Common myeloid progenitor, CD34-positive (primary cell): ENCODE measurements around the gene ARF3.

Experiments
- CTCF ChIA-PET: fragments of 350-600 bp; sonication (Branson Sonifier 250); formaldehyde crosslinking; loops from one replicate; lab custom pipeline; 2021; ENCODE audit warnings: antibody characterized with exemption; lab: Charles Lee
- POLR2A ChIA-PET: fragments of 350-600 bp; sonication (Branson Sonifier 250); formaldehyde crosslinking; loops from one replicate; lab custom pipeline; 2021; ENCODE audit warnings: antibody characterized with exemption; lab: Charles Lee
- DNase-seq, 3 donors: peaks; one replicate each; pipeline versions ENCODE4 v3.0.0 to v3.0.0-alpha.2; 2013
- H3K27ac ChIP-seq, 2 experiments: 1 replicate in 1 of 2; 2 replicates in 1 of 2; pipeline ENCODE4 v1.7.0; 2013; ENCODE audit warnings: inconsistent platforms in 2 of 2, low read length in 2 of 2, mild to moderate bottlenecking in 2 of 2, low read depth in 1 of 2, moderate library complexity in 1 of 2; ENCODE audit not compliant: severe bottlenecking in 2 of 2, insufficient read depth in 1 of 2, poor library complexity in 1 of 2
- H3K27me3 ChIP-seq, 5 experiments: replicated peaks in 2 of 5; 1 replicate in 3 of 5; 2 replicates in 2 of 5; pipeline versions ENCODE4 v1.6.1 to v1.7.0; 2013; ENCODE audit warnings: low read length in 4 of 5, mild to moderate bottlenecking in 2 of 5, moderate library complexity in 2 of 5, inconsistent platforms in 1 of 5; ENCODE audit not compliant: insufficient read depth in 5 of 5, control insufficient read depth in 4 of 5
- H3K36me3 ChIP-seq, 4 experiments: 1 replicate in 2 of 4; 2 replicates in 2 of 4; pipeline versions ENCODE4 v1.6.1 to v1.7.0; 2013; ENCODE audit warnings: low read length in 3 of 4, control low read depth in 1 of 4, mild to moderate bottlenecking in 1 of 4; ENCODE audit not compliant: control insufficient read depth in 4 of 4, insufficient read depth in 4 of 4
- H3K4me1 ChIP-seq, 4 experiments: 1 replicate in 3 of 4; 2 replicates in 1 of 4; pipeline versions ENCODE4 v1.6.1 to v1.7.1; 2013; ENCODE audit warnings: low read length in 3 of 4, mild to moderate bottlenecking in 3 of 4, control low read depth in 1 of 4, inconsistent platforms in 1 of 4, moderate library complexity in 1 of 4; ENCODE audit not compliant: control insufficient read depth in 4 of 4, insufficient read depth in 4 of 4; ENCODE audit errors: control extremely low read depth in 1 of 4
- H3K4me3 ChIP-seq, 7 experiments: 1 replicate in 4 of 7; 2 replicates in 3 of 7; pipeline versions ENCODE4 v1.5.1 to v1.7.0; 2013; ENCODE audit warnings: mild to moderate bottlenecking in 7 of 7, low read length in 6 of 7, moderate library complexity in 6 of 7, inconsistent platforms in 2 of 7, low read depth in 2 of 7, control low read depth in 1 of 7; ENCODE audit not compliant: insufficient read depth in 4 of 7, control insufficient read depth in 1 of 7; ENCODE audit errors: extremely low read depth in 1 of 7
- H3K9me3 ChIP-seq, 5 experiments: 1 replicate in 4 of 5; 2 replicates in 1 of 5; pipeline versions ENCODE4 v1.6.1 to v1.7.1; 2013; ENCODE audit warnings: low read length in 4 of 5, mild to moderate bottlenecking in 2 of 5, inconsistent platforms in 1 of 5, low read depth in 1 of 5, moderate library complexity in 1 of 5; ENCODE audit not compliant: control insufficient read depth in 4 of 5, insufficient read depth in 2 of 5; ENCODE audit errors: control extremely low read depth in 1 of 5
- WGBS: methylation state at CpG from one replicate; pipeline ENCODE4 v1.1.5; 2013; ENCODE audit not compliant: insufficient coverage; 5-methylcytosine and 5-hydroxymethylcytosine counted together

ARF3 gene

GRCh38 chr12:48958049-48958388 lies 732 bp upstream of the ARF3 start:
- Histone ChIP-seq H3K27me3 (peaks cover 0 to 3% (median 0%) of the 10 kb centered on the region in 5 experiments), H3K9me3 (no peaks in the 10 kb centered on the region), H3K36me3 (peaks cover 0 to 9% (median 2%) of the 10 kb centered on the region in 4 experiments), H3K27ac (peak overlapping the region in 1 of 2 experiments; percentile 78), H3K4me1 (peaks cover 26 to 51% (median 43%) of the 10 kb centered on the region in 4 experiments), H3K4me3 (peak overlapping the region in 6 of 7 experiments; percentile 78 to 96 (median 88))
- CTCF ChIA-PET, result interaction anchor here (1.1 to 75.7 kb wide), 3 partner anchors 11 to 105 kb away, joined by 4 to 1637 read pairs (median 1637); partner anchors contain the start of genes ARF3, DDN, FKBP11 and WNT1
- POLR2A ChIA-PET, result interaction anchor here (0.7 to 1.8 kb wide), 5 partner anchors 16 to 174 kb away, joined by 4 to 7 read pairs (median 4); partner anchors contain the start of gene WNT1
- no CpG with 5 or more reads among the region's 3 CpGs for WGBS
- DNase-seq, result no peak

GRCh38 chr12:48956279-48957140 lies 777 bp downstream of the ARF3 start:
- WGBS, result 0% methylated on average over 10 of the region's 29 CpGs
- Histone ChIP-seq H3K27ac (peak overlapping the region; percentile 50 to 78), H3K36me3 (peaks cover 0 to 22% (median 14%) of the 10 kb centered on the region in 4 experiments), H3K4me1 (peaks cover 26 to 55% (median 43%) of the 10 kb centered on the region in 4 experiments), H3K4me3 (peak overlapping the region; percentile 78 to 99 (median 88)), H3K9me3 (no peaks in the 10 kb centered on the region), H3K27me3 (no peaks in the 10 kb centered on the region)
- DNase-seq, result peak; percentile 63 to 88 (median 82)
- ChIA-PET CTCF (interaction anchor here (1.1 to 75.7 kb wide), 4 partner anchors 13 to 103 kb away, joined by 3 to 1637 read pairs (median 820); partner anchors contain the start of genes ARF3, DDN, FKBP11 and RND1), POLR2A (interaction anchor here (1.0 to 1.8 kb wide), 4 partner anchors 10 to 32 kb away, joined by 4 to 8 read pairs (median 6); partner anchors contain the start of gene WNT1)

GRCh38 chr12:48954841-48955501 lies 2.3 kb downstream of the ARF3 start:
- H3K36me3 ChIP-seq, result peaks cover 0 to 23% (median 16%) of the 10 kb centered on the region in 4 experiments
- H3K4me1 ChIP-seq, result peaks cover 26 to 55% (median 43%) of the 10 kb centered on the region in 4 experiments
- H3K4me3 ChIP-seq, result peak overlapping the region in 4 of 7 experiments; percentile 85 to 96 (median 92)
- POLR2A ChIA-PET, result no interaction called here
- CTCF ChIA-PET, result interaction anchor here (47.1 to 75.7 kb wide), 2 partner anchors 14 to 15 kb away, joined by 1637 read pairs; partner anchors contain the start of genes ARF3, DDN, FKBP11 and WNT1
- DNase-seq, result peak; percentile 57 to 87 (median 85)
- no peak overlapping the region for H3K27ac ChIP-seq
- H3K9me3 ChIP-seq, result no peaks in the 10 kb centered on the region
- no peaks in the 10 kb centered on the region for H3K27me3 ChIP-seq
- 0% methylated on average over 1 of the region's 3 CpGs for WGBS

GRCh38 chr12:48954061-48954460 lies 3.2 kb downstream of the ARF3 start:
- Histone ChIP-seq H3K4me3 (peak overlapping the region in 2 of 7 experiments; percentile 35 to 96), H3K4me1 (peaks cover 26 to 55% (median 43%) of the 10 kb centered on the region in 4 experiments), H3K36me3 (peaks cover 0 to 29% (median 20%) of the 10 kb centered on the region in 4 experiments), H3K27me3 (no peaks in the 10 kb centered on the region), H3K9me3 (no peaks in the 10 kb centered on the region), H3K27ac (no peak overlapping the region)
- POLR2A ChIA-PET, result no interaction called here
- no peak for DNase-seq
- 100% methylated on average over 1 of the region's 3 CpGs for WGBS
- CTCF ChIA-PET, result interaction anchor here (1.0 to 75.7 kb wide), 3 partner anchors 15 to 50 kb away, joined by 3 to 1637 read pairs (median 1637); partner anchors contain the start of genes ARF3, DDN, FKBP11 and WNT1

- Histone ChIP-seq H3K27me3 (no peaks in the 10 kb centered on the region), H3K9me3 (no peaks in the 10 kb centered on the region), H3K27ac (no peak overlapping the region), H3K36me3 (peaks cover 3 to 38% (median 21%) of the 10 kb centered on the region in 4 experiments), H3K4me3 (no peak overlapping the region), H3K4me1 (peaks cover 18 to 48% (median 37%) of the 10 kb centered on the region in 4 experiments)
- WGBS, result 100% methylated on average over 3 of the region's 4 CpGs
- ChIA-PET POLR2A (interaction anchor here (0.6 to 1.1 kb wide), 2 partner anchors 20 to 271 kb away, joined by 3 read pairs; no protein-coding TSS in a partner anchor), CTCF (interaction anchor here (0.9 to 75.7 kb wide), 5 partner anchors 13 to 100 kb away, joined by 3 to 1637 read pairs (median 7); partner anchors contain the start of genes ARF3, DDN, FKBP11 and WNT1)
- DNase-seq, result no peak
Observed at GRCh38 chr12:48952691-48953090, 4.6 kb downstream of the ARF3 start.

GRCh38 chr12:48947727-48948126 lies 9.6 kb downstream of the ARF3 start:
- ChIA-PET POLR2A (interaction anchor here (0.6 kb wide), 1 partner anchor 29 kb away, joined by 6 read pairs; no protein-coding TSS in a partner anchor), CTCF (interaction anchor here (1.6 to 75.7 kb wide), 3 partner anchors 8 to 514 kb away, joined by 3 to 1637 read pairs (median 1637); partner anchors contain the start of genes ARF3, DDN, FKBP11 and WNT1)
- WGBS, result 100% methylated on average over 2 of the region's 3 CpGs
- no peaks in the 10 kb centered on the region for H3K27me3 ChIP-seq
- no peak overlapping the region for H3K4me3 ChIP-seq
- H3K27ac ChIP-seq, result no peak overlapping the region
- DNase-seq, result no peak
- no peaks in the 10 kb centered on the region for H3K9me3 ChIP-seq
- peaks cover 0 to 4% (median 0%) of the 10 kb centered on the region in 4 experiments for H3K4me1 ChIP-seq
- H3K36me3 ChIP-seq, result peaks cover 8 to 57% (median 25%) of the 10 kb centered on the region in 4 experiments
